ENCODE results near the gene CRYBA1.
"Not testable (repeated sequence)": the region's sequence is repeated elsewhere in the genome, so short reads cannot be mapped to it uniquely, and the experiment has no call there.

Gene CRYBA1

GRCh38 chr17:29271980-29272379, 25.3 kb downstream of the CRYBA1 start:
- not testable (repeated sequence) for DNase-seq (ENCODE audit: low read depth, low spot score); H3K27ac ChIP-seq

- no peak for DNase-seq (ENCODE audit: low read depth, low spot score)
- H3K27ac ChIP-seq: no peak overlapping the region
Observed at GRCh38 chr17:29273924-29274323, 27.3 kb downstream of the CRYBA1 start.

- no peak for DNase-seq (ENCODE audit: low read depth, low spot score)
Observed at GRCh38 chr17:29278692-29279091, 32.0 kb downstream of the CRYBA1 start.

GRCh38 chr17:29279397-29280070, 32.9 kb downstream of the CRYBA1 start:
- no peak overlapping the region for H3K27ac ChIP-seq
- DNase-seq (ENCODE audit: low read depth, low spot score): no peak

More at GRCh38 chr17:29278692-29279091, 32.0 kb downstream of the CRYBA1 start:
- no peak overlapping the region for H3K27ac ChIP-seq

GRCh38 chr17:29283496-29283895, 36.8 kb downstream of the CRYBA1 start:
- no peak overlapping the region for H3K27ac ChIP-seq
- DNase-seq (ENCODE audit: low read depth, low spot score): no peak

GRCh38 chr17:29283961-29284360, 37.3 kb downstream of the CRYBA1 start:
- DNase-seq (ENCODE audit: low read depth, low spot score): no peak
- no peak overlapping the region for H3K27ac ChIP-seq

- no peak for DNase-seq (ENCODE audit: low read depth, low spot score)
- H3K27ac ChIP-seq: peak overlapping the region; percentile 98
Observed at GRCh38 chr17:29289852-29290251, 43.2 kb downstream of the CRYBA1 start.

GRCh38 chr17:29291163-29291752, 44.6 kb downstream of the CRYBA1 start:
- peak overlapping the region; percentile 98 for H3K27ac ChIP-seq
- no peak for DNase-seq (ENCODE audit: low read depth, low spot score)

- H3K27ac ChIP-seq: peak overlapping the region; percentile 98
- DNase-seq (ENCODE audit: low read depth, low spot score): no peak
Observed at GRCh38 chr17:29292071-29292991, 45.7 kb downstream of the CRYBA1 start.

- H3K27ac ChIP-seq: peak overlapping the region; percentile 98
- DNase-seq (ENCODE audit: low read depth, low spot score): no peak
Observed at GRCh38 chr17:29292992-29293889, 46.6 kb downstream of the CRYBA1 start.

GRCh38 chr17:29293890-29294579, 47.4 kb downstream of the CRYBA1 start, which contains the start of gene NUFIP2:
TSS of gene NUFIP2 (minus strand) at chr17:29294148. CDS start at chr17:29294059, 89 bp downstream.
- DNase-seq (ENCODE audit: low read depth, low spot score): peak; percentile 91
- H3K27ac ChIP-seq: peak within 1 kb of the TSS; percentile 98

GRCh38 chr17:29294580-29294900, 47.9 kb downstream of the CRYBA1 start:
- H3K27ac ChIP-seq: peak overlapping the region; percentile 98
- no peak for DNase-seq (ENCODE audit: low read depth, low spot score)

GRCh38 chr17:29295420-29295819, 48.8 kb downstream of the CRYBA1 start:
- H3K27ac ChIP-seq: no peak overlapping the region
- no peak for DNase-seq (ENCODE audit: low read depth, low spot score)

- no peak overlapping the region for H3K27ac ChIP-seq
- DNase-seq (ENCODE audit: low read depth, low spot score): no peak
Observed at GRCh38 chr17:29299031-29299430, 52.4 kb downstream of the CRYBA1 start.

- H3K27ac ChIP-seq: no peak overlapping the region
- no peak for DNase-seq (ENCODE audit: low read depth, low spot score)
Observed at GRCh38 chr17:29303386-29303785, 56.7 kb downstream of the CRYBA1 start.

Measured in epithelial cell of prostate (primary cell).